Lung (tissue), 12 donors: ENCODE results near the gene SPATS2. TPM values are rescaled to one million over a fixed set of nuclear protein-coding genes. Genes with fewer than 3 reads are reported as not detected.

Source experiments
- ATAC-seq: fragments of 200-7000 bp; cut with Tn5 transposase; one replicate; pipeline ENCODE4 v1.9.1; 2020; ENCODE audit warnings: moderate number of reproducible peaks; ENCODE audit not compliant: insufficient read depth, low FRiP score
- DNase-seq, 3 donors: peaks; one replicate each; pipeline ENCODE4 v3.0.0-alpha.2; 2013 to 2017
- H3K27ac ChIP-seq, 2 donors: one replicate each; pipeline ENCODE4 v1.5.1; 2013; ENCODE audit warnings: mild to moderate bottlenecking in 2 of 2, moderate library complexity in 2 of 2, control low read depth in 1 of 2, inconsistent platforms in 1 of 2, low read depth in 1 of 2, low read length in 1 of 2
- H3K27me3 ChIP-seq, 3 donors: one replicate each; pipeline ENCODE4 v1.5.1; 2013; ENCODE audit warnings: low read length in 2 of 3; ENCODE audit not compliant: control insufficient read depth in 3 of 3, insufficient read depth in 3 of 3
- H3K36me3 ChIP-seq, 4 donors: one replicate each; pipeline ENCODE4 v1.5.1; 2013; ENCODE audit warnings: low read length in 4 of 4, mild to moderate bottlenecking in 1 of 4, moderate library complexity in 1 of 4; ENCODE audit not compliant: control insufficient read depth in 4 of 4, insufficient read depth in 4 of 4
- H3K4me1 ChIP-seq, 5 donors: one replicate each; pipeline ENCODE4 v1.5.1; 2013; ENCODE audit warnings: low read length in 5 of 5, mild to moderate bottlenecking in 2 of 5, moderate library complexity in 1 of 5; ENCODE audit not compliant: control insufficient read depth in 5 of 5, insufficient read depth in 5 of 5
- H3K4me3 ChIP-seq: one replicate; pipeline ENCODE4 v1.5.1; 2013; ENCODE audit warnings: mild to moderate bottlenecking, control low read depth, moderate library complexity
- H3K9ac ChIP-seq, 2 donors: one replicate each; pipeline ENCODE4 v1.5.1; 2013; ENCODE audit warnings: low read length in 2 of 2, control low read depth in 1 of 2; ENCODE audit not compliant: insufficient read depth in 1 of 2
- H3K9me3 ChIP-seq, 4 donors: one replicate each; pipeline ENCODE4 v1.5.1; 2013; ENCODE audit warnings: low read length in 3 of 4, mild to moderate bottlenecking in 1 of 4, moderate library complexity in 1 of 4; ENCODE audit not compliant: control insufficient read depth in 4 of 4, insufficient read depth in 3 of 4
- WGBS, 2 donors: extraction: QIAGEN DNeasy Blood & Tissue Kit; methylation state at CpG; one replicate each; pipeline ENCODE4 v1.1.7; 2013; 5-methylcytosine and 5-hydroxymethylcytosine counted together
- polyA plus RNA-seq, 2 donors: library from polyadenylated mRNA; stranded (reverse); fragments of 200-250 nt; gene quantifications; one replicate each; pipeline ENCODE4 v1.2.1, GENCODE V29; 2013
- total RNA-seq, 2 donors: library from RNA; depleted of rRNA in 1 of 2; stranded (reverse); fragments of >200 nt in 1 of 2; gene quantifications; one replicate each; pipeline ENCODE4 v1.2.1, GENCODE V29; 2014 to 2021
- TF ChIP-seq, protein P1 (sequence below): IDR thresholded peaks from 2 replicates; pipeline ENCODE4 v1.5.1; 2012; ENCODE audit warnings: mild to moderate bottlenecking; ENCODE audit errors: control extremely low read depth, extremely low read depth
- donor health status: control.
- donor health status: control.
- donor health status: Bipolar disorder and iron deficiency.
- donor health status: healthy.
- donor health status: DM: yes; HTN: yes; CAD: no.

The SPATS2 gene
- total and polyA plus RNA-seq, 4 donors: 6.6 to 48.8 (median 10.0) TPM

DNA sequence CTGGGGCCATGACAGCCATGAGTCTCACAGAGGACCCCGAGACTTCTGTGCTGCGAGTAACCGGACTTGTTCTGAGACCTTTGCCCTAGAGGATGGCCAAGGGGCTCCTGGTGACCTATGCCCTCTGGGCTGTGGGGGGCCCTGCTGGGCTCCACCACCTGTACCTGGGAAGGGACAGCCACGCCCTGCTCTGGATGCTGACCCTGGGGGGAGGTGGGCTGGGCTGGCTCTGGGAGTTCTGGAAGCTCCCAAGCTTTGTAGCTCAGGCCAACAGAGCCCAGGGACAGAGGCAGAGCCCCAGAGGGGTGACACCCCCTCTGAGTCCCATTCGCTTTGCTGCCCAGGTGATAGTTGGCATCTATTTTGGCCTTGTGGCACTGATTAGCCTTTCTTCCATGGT lies 18.5 kb upstream of the SPATS2 start:
- ATAC-seq: no peak
- H3K4me3 ChIP-seq: no peak overlapping the region
- whole genome bisulfite sequencing, 2 donors: 97 to 98% methylated on average over 5 of the region's 5 CpGs
- peaks cover 3 to 32% (median 27%) of the 10 kb centered on the region in 3 donors for H3K27me3 ChIP-seq
- H3K36me3 ChIP-seq: no peaks in the 10 kb centered on the region
- no peak overlapping the region for H3K9ac ChIP-seq
- H3K4me1 ChIP-seq: peaks cover 4 to 42% (median 12%) of the 10 kb centered on the region in 5 donors
- no peak for DNase-seq
- H3K9me3 ChIP-seq: no peaks in the 10 kb centered on the region
- TF ChIP-seq, protein P1, sequence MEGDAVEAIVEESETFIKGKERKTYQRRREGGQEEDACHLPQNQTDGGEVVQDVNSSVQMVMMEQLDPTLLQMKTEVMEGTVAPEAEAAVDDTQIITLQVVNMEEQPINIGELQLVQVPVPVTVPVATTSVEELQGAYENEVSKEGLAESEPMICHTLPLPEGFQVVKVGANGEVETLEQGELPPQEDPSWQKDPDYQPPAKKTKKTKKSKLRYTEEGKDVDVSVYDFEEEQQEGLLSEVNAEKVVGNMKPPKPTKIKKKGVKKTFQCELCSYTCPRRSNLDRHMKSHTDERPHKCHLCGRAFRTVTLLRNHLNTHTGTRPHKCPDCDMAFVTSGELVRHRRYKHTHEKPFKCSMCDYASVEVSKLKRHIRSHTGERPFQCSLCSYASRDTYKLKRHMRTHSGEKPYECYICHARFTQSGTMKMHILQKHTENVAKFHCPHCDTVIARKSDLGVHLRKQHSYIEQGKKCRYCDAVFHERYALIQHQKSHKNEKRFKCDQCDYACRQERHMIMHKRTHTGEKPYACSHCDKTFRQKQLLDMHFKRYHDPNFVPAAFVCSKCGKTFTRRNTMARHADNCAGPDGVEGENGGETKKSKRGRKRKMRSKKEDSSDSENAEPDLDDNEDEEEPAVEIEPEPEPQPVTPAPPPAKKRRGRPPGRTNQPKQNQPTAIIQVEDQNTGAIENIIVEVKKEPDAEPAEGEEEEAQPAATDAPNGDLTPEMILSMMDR: no peak
- no peak overlapping the region for H3K27ac ChIP-seq

DNA sequence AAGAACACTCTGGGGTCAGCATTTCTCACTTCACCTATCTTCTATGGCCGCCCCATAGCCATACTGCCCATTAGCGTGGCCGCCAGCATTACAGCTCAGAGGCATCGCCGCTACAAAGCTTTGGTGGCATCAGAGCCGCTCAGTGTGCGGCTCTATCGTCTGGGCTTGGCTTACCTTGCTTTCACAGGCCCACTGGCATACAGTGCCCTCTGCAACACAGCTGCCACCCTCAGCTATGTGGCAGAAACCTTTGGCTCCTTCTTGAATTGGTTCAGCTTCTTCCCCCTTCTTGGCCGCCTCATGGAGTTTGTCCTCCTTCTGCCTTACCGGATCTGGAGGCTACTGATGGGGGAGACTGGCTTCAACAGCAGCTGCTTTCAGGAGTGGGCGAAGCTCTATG lies 18.0 kb upstream of the SPATS2 start:
- Histone ChIP-seq H3K9ac (no peak overlapping the region), H3K27me3 (peaks cover 3 to 28% (median 22%) of the 10 kb centered on the region in 3 donors), H3K36me3 (no peaks in the 10 kb centered on the region), H3K4me3 (no peak overlapping the region), H3K9me3 (no peaks in the 10 kb centered on the region), H3K4me1 (peaks cover 4 to 40% (median 12%) of the 10 kb centered on the region in 5 donors), H3K27ac (no peak overlapping the region)
- WGBS, 2 donors: 97 to 98% methylated on average over 11 of the region's 11 CpGs
- DNase-seq (no peak), ATAC-seq (no peak)
- TF ChIP-seq, protein P1: no peak

DNA sequence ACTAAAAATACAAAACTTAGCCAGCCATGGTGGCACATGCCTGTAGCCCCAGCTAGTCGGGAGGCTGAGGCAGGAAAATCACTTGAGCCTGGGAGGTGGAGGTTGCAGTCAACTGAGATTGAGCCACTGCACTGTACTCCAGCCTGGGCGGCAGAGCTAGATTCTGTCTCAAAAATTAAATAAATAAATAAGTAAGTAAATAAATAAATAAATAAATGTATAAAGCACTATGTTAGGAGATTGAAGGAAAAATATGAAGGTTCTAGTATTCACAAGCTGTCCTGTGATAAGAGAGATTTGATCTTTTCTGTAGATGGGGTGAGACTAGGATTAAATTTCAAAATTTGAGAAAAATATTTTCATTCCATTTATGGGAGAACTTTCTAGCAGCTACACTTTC lies 14.9 kb upstream of the SPATS2 start:
- Histone ChIP-seq H3K36me3 (no peaks in the 10 kb centered on the region), H3K27ac (no peak overlapping the region), H3K9ac (no peak overlapping the region), H3K9me3 (no peaks in the 10 kb centered on the region), H3K4me1 (peaks cover 0 to 21% (median 2%) of the 10 kb centered on the region in 5 donors), H3K4me3 (no peak overlapping the region), H3K27me3 (peaks cover 0 to 5% (median 5%) of the 10 kb centered on the region in 3 donors)
- TF ChIP-seq, protein P1: no peak
- DNase-seq (no peak), ATAC-seq (no peak)
- WGBS, 2 donors: 69 to 87% methylated on average over 2 of the region's 2 CpGs

DNA sequence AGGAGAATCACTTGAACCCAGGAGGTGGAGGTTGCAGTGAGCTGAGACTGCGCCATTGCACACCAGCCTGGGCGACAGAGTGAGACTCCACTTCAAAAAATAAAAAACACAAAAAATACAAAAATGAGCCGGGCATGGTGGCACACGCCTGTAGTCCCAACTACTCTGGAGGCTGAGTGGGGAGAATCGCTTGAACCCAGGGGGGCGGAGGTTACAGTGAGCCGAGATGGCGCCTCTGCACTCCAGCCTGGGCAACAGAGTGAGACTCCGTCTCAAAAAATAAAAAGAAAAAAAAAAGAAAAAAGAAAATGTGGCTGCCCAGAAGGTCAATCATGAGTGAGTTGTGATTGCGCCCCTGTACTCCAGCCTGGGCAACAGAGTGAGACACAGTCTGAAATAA lies 11.3 kb upstream of the SPATS2 start:
- Histone ChIP-seq H3K27me3 (no peaks in the 10 kb centered on the region), H3K4me3 (no peak overlapping the region), H3K9ac (no peak overlapping the region), H3K9me3 (no peaks in the 10 kb centered on the region), H3K4me1 (peaks cover 0 to 6% (median 0%) of the 10 kb centered on the region in 5 donors), H3K27ac (no peak overlapping the region), H3K36me3 (no peaks in the 10 kb centered on the region)
- ATAC-seq (no peak), DNase-seq (no peak)
- 95 to 97% methylated on average over 10 of the region's 10 CpGs for WGBS, 2 donors
- TF ChIP-seq, protein P1: no peak
